ENCODE measurements around the gene COA6. TPM values are rescaled to one million over a fixed set of nuclear protein-coding genes. Genes with fewer than 3 reads are reported as not detected.

COA6 gene
- total and polyA plus RNA-seq, 4 experiments from 2014 or later, result 18.5 to 55.3 (median 37.0) TPM

- no peak for DNase-seq
- no peaks in the 10 kb centered on the region for H3K9me3 ChIP-seq (ENCODE audit: control insufficient read depth in 1 of 2, low read length in 2 of 2)
- Mint-ChIP-seq H3K9me3 (no peaks in the 10 kb centered on the region), H3K36me3 (peaks cover 4% of the 10 kb centered on the region in 2 donors), H3K27ac (peak overlapping the region; percentile 62 to 95 (median 89)), H3K27me3 (no peaks in the 10 kb centered on the region), H3K4me1 (peaks cover 38 to 58% (median 45%) of the 10 kb centered on the region in 4 donors), H3K4me3 (peak overlapping the region; percentile 51 to 91 (median 78))
- H3K36me3 ChIP-seq (ENCODE audit: insufficient read depth, low read length), result no peaks in the 10 kb centered on the region
- H3K27ac ChIP-seq (ENCODE audit: low read depth, low read length), result peak overlapping the region; percentile 38
- H3K4me3 ChIP-seq (ENCODE audit: low read length in 2 of 2), result peak overlapping the region in 1 of 2 donors; percentile 2
- intact Hi-C loops (cut with micrococcal nuclease), result no loop called here
- H3K27me3 ChIP-seq (ENCODE audit: insufficient read depth, low read length), result no peaks in the 10 kb centered on the region
- peaks cover 35% of the 10 kb centered on the region for H3K4me1 ChIP-seq (ENCODE audit: insufficient read depth, low read length)
- ChIA-PET POLR2A (ENCODE audit: partially characterized antibody) (interaction anchor here (10.1 kb wide), 1 partner anchor 28 kb away, joined by 101 read pairs; the partner anchor contains the start of gene COA6), CTCF (ENCODE audit: partially characterized antibody) (interaction anchor here (1.1 kb wide), 1 partner anchor 8 kb away, joined by 3 read pairs; no protein-coding TSS in a partner anchor)
Measured at GRCh38 chr1:234401658-234402057, 28.4 kb downstream of the COA6 start.

GRCh38 chr1:234402939-234403338 lies 29.7 kb downstream of the COA6 start:
- Mint-ChIP-seq H3K4me3 (peak overlapping the region in 5 of 8 donors; percentile 17 to 74 (median 45)), H3K36me3 (peaks cover 0 to 4% of the 10 kb centered on the region in 2 donors), H3K27ac (peak overlapping the region in 6 of 7 donors; percentile 17 to 76 (median 53)), H3K4me1 (peaks cover 36 to 63% (median 43%) of the 10 kb centered on the region in 4 donors), H3K9me3 (no peaks in the 10 kb centered on the region), H3K27me3 (no peaks in the 10 kb centered on the region)
- Histone ChIP-seq H3K4me1 (ENCODE audit: insufficient read depth, low read length) (peaks cover 39% of the 10 kb centered on the region), H3K4me3 (ENCODE audit: low read length in 2 of 2) (no peak overlapping the region), H3K27ac (ENCODE audit: low read depth, low read length) (no peak overlapping the region), H3K9me3 (ENCODE audit: control insufficient read depth in 1 of 2, low read length in 2 of 2) (no peaks in the 10 kb centered on the region), H3K36me3 (ENCODE audit: insufficient read depth, low read length) (no peaks in the 10 kb centered on the region), H3K27me3 (ENCODE audit: insufficient read depth, low read length) (no peaks in the 10 kb centered on the region)
- no peak for DNase-seq
- POLR2A ChIA-PET (ENCODE audit: partially characterized antibody), result interaction anchor here (0.9 to 10.1 kb wide), 2 partner anchors 17 to 30 kb away, joined by 3 to 101 read pairs; partner anchors contain the start of gene COA6
- intact Hi-C loops (cut with micrococcal nuclease), result no loop called here
- CTCF ChIA-PET (ENCODE audit: partially characterized antibody), result interaction anchor here (1.3 kb wide), 1 partner anchor 93 kb away, joined by 4 read pairs; no protein-coding TSS in a partner anchor

GRCh38 chr1:234405676-234406075 lies 32.4 kb downstream of the COA6 start:
- Mint-ChIP-seq H3K27ac (peak overlapping the region in 6 of 7 donors; percentile 1 to 81 (median 46)), H3K27me3 (no peaks in the 10 kb centered on the region), H3K4me1 (peaks cover 29 to 55% (median 39%) of the 10 kb centered on the region in 4 donors), H3K9me3 (no peaks in the 10 kb centered on the region), H3K4me3 (no peak overlapping the region), H3K36me3 (no peaks in the 10 kb centered on the region)
- ChIA-PET CTCF (ENCODE audit: partially characterized antibody) (interaction anchor here (1.7 to 8.4 kb wide), 3 partner anchors 12 to 80 kb away, joined by 7 to 91 read pairs (median 8); partner anchors contain the start of gene COA6), POLR2A (ENCODE audit: partially characterized antibody) (interaction anchor here (10.1 kb wide), 1 partner anchor 32 kb away, joined by 101 read pairs; the partner anchor contains the start of gene COA6)
- Histone ChIP-seq H3K9me3 (ENCODE audit: control insufficient read depth in 1 of 2, low read length in 2 of 2) (no peaks in the 10 kb centered on the region), H3K27ac (ENCODE audit: low read depth, low read length) (no peak overlapping the region), H3K4me1 (ENCODE audit: insufficient read depth, low read length) (peaks cover 36% of the 10 kb centered on the region), H3K36me3 (ENCODE audit: insufficient read depth, low read length) (no peaks in the 10 kb centered on the region), H3K4me3 (ENCODE audit: low read length in 2 of 2) (no peak overlapping the region), H3K27me3 (ENCODE audit: insufficient read depth, low read length) (no peaks in the 10 kb centered on the region)
- intact Hi-C loops (cut with micrococcal nuclease), result no loop called here
- DNase-seq, result no peak

GRCh38 chr1:234406871-234407270 lies 33.6 kb downstream of the COA6 start:
- peaks cover 18 to 43% (median 28%) of the 10 kb centered on the region in 4 donors for H3K4me1 Mint-ChIP-seq

GRCh38 chr1:234408757-234409156 lies 35.5 kb downstream of the COA6 start:
- peaks cover 0 to 2% (median 0%) of the 10 kb centered on the region in 8 donors for H3K9me3 Mint-ChIP-seq
- Histone ChIP-seq H3K36me3 (ENCODE audit: insufficient read depth, low read length) (no peaks in the 10 kb centered on the region), H3K9me3 (ENCODE audit: control insufficient read depth in 1 of 2, low read length in 2 of 2) (no peaks in the 10 kb centered on the region), H3K27ac (ENCODE audit: low read depth, low read length) (peak overlapping the region; percentile 62), H3K4me3 (ENCODE audit: low read length in 2 of 2) (peak overlapping the region in 1 of 2 donors; percentile 22), H3K27me3 (ENCODE audit: insufficient read depth, low read length) (no peaks in the 10 kb centered on the region), H3K4me1 (ENCODE audit: insufficient read depth, low read length) (peaks cover 18% of the 10 kb centered on the region)
- H3K27ac Mint-ChIP-seq, result peak overlapping the region; percentile 79 to 99 (median 96)
- POLR2A ChIA-PET (ENCODE audit: partially characterized antibody), result interaction anchor here (1.0 to 10.1 kb wide), 6 partner anchors 9 to 86 kb away, joined by 3 to 101 read pairs (median 5); partner anchors contain the start of gene COA6
- DNase-seq, result peak; percentile 62 to 83 (median 83)
- CTCF ChIA-PET (ENCODE audit: partially characterized antibody), result interaction anchor here (0.7 to 8.4 kb wide), 11 partner anchors 10 to 97 kb away, joined by 3 to 91 read pairs (median 5); partner anchors contain the start of gene COA6
- peaks cover 9 to 30% (median 17%) of the 10 kb centered on the region in 4 donors for H3K4me1 Mint-ChIP-seq
- H3K4me3 Mint-ChIP-seq, result peak overlapping the region; percentile 68 to 91 (median 83)
- H3K36me3 Mint-ChIP-seq, result peaks cover 8 to 13% of the 10 kb centered on the region in 2 donors
- H3K27me3 Mint-ChIP-seq, result no peaks in the 10 kb centered on the region
- intact Hi-C loops (cut with micrococcal nuclease), result loop anchor here (1.0 kb wide), 5 partner anchors 8 to 85 kb away; partner anchors contain the start of gene COA6

More at GRCh38 chr1:234406871-234407270, 33.6 kb downstream of the COA6 start:
- peak overlapping the region; percentile 6 to 90 (median 59) for H3K27ac Mint-ChIP-seq
- H3K4me3 Mint-ChIP-seq, result no peak overlapping the region
- peaks cover 0 to 2% (median 0%) of the 10 kb centered on the region in 8 donors for H3K9me3 Mint-ChIP-seq
- peaks cover 24% of the 10 kb centered on the region for H3K4me1 ChIP-seq (ENCODE audit: insufficient read depth, low read length)
- no peak for DNase-seq
- H3K27me3 ChIP-seq (ENCODE audit: insufficient read depth, low read length), result no peaks in the 10 kb centered on the region
- H3K27me3 Mint-ChIP-seq, result no peaks in the 10 kb centered on the region
- H3K9me3 ChIP-seq (ENCODE audit: control insufficient read depth in 1 of 2, low read length in 2 of 2), result no peaks in the 10 kb centered on the region
- intact Hi-C loops (cut with micrococcal nuclease), result no loop called here
- H3K4me3 ChIP-seq (ENCODE audit: low read length in 2 of 2), result no peak overlapping the region
- H3K27ac ChIP-seq (ENCODE audit: low read depth, low read length), result no peak overlapping the region
- ChIA-PET POLR2A (ENCODE audit: partially characterized antibody) (interaction anchor here (1.4 to 10.1 kb wide), 2 partner anchors 8 to 34 kb away, joined by 6 to 101 read pairs; partner anchors contain the start of gene COA6), CTCF (ENCODE audit: partially characterized antibody) (interaction anchor here (1.0 to 8.4 kb wide), 3 partner anchors 13 to 97 kb away, joined by 3 to 91 read pairs (median 8); no protein-coding TSS in a partner anchor)
- H3K36me3 ChIP-seq (ENCODE audit: insufficient read depth, low read length), result no peaks in the 10 kb centered on the region
- H3K36me3 Mint-ChIP-seq, result peaks cover 2 to 7% of the 10 kb centered on the region in 2 donors

DNA sequence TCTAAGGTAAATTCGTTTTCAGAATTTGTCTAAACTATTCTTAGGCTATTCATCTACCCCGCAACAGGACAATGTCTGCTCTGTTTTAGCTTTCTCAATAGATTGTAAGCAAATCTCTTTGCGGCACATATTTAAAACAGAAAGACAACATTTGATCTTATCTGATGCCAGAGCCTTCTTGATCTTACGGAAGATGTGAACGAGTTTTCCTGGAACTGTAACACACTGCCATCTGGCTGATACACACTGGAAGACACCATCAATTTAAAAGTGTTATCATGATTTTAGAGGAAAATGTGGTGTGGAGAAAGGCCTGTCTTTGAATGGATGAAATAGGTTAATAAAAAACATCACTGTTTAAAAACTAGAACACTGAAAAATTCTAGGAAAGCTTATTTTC lies 36.1 kb downstream of the COA6 start:
- H3K4me1 Mint-ChIP-seq, result peaks cover 9 to 30% (median 17%) of the 10 kb centered on the region in 4 donors
- peak overlapping the region in 1 of 2 donors; percentile 22 for H3K4me3 ChIP-seq (ENCODE audit: low read length in 2 of 2)
- no peaks in the 10 kb centered on the region for H3K9me3 ChIP-seq (ENCODE audit: control insufficient read depth in 1 of 2, low read length in 2 of 2)
- peak; percentile 48 to 74 (median 65) for DNase-seq
- no peaks in the 10 kb centered on the region for H3K27me3 ChIP-seq (ENCODE audit: insufficient read depth, low read length)
- ChIA-PET POLR2A (ENCODE audit: partially characterized antibody) (interaction anchor here (0.8 to 10.1 kb wide), 9 partner anchors 9 to 86 kb away, joined by 3 to 101 read pairs (median 4); partner anchors contain the start of genes COA6 and TARBP1), CTCF (ENCODE audit: partially characterized antibody) (interaction anchor here (0.8 to 8.4 kb wide), 12 partner anchors 11 to 98 kb away, joined by 3 to 91 read pairs (median 5); partner anchors contain the start of gene COA6)
- no peaks in the 10 kb centered on the region for H3K36me3 ChIP-seq (ENCODE audit: insufficient read depth, low read length)
- H3K9me3 Mint-ChIP-seq, result peaks cover 0 to 2% (median 0%) of the 10 kb centered on the region in 8 donors
- H3K27me3 Mint-ChIP-seq, result no peaks in the 10 kb centered on the region
- intact Hi-C loops (cut with micrococcal nuclease), result loop anchor here (1.0 kb wide), 4 partner anchors 16 to 86 kb away; partner anchors contain the start of gene COA6
- H3K4me3 Mint-ChIP-seq, result peak overlapping the region; percentile 68 to 91 (median 83)
- H3K36me3 Mint-ChIP-seq, result peaks cover 8 to 15% of the 10 kb centered on the region in 2 donors
- H3K27ac Mint-ChIP-seq, result peak overlapping the region; percentile 79 to 99 (median 96)
- peak overlapping the region; percentile 62 for H3K27ac ChIP-seq (ENCODE audit: low read depth, low read length)
- H3K4me1 ChIP-seq (ENCODE audit: insufficient read depth, low read length), result peaks cover 18% of the 10 kb centered on the region

GRCh38 chr1:234412830-234413229 lies 39.6 kb downstream of the COA6 start:
- Mint-ChIP-seq H3K27ac (peak overlapping the region in 2 of 7 donors; percentile 19 to 43), H3K27me3 (no peaks in the 10 kb centered on the region), H3K36me3 (peaks cover 27 to 36% of the 10 kb centered on the region in 2 donors), H3K9me3 (peaks cover 0 to 2% (median 0%) of the 10 kb centered on the region in 8 donors), H3K4me3 (no peak overlapping the region), H3K4me1 (peaks cover 8 to 18% (median 14%) of the 10 kb centered on the region in 4 donors)
- Histone ChIP-seq H3K9me3 (ENCODE audit: control insufficient read depth in 1 of 2, low read length in 2 of 2) (no peaks in the 10 kb centered on the region), H3K4me1 (ENCODE audit: insufficient read depth, low read length) (peaks cover 14% of the 10 kb centered on the region), H3K4me3 (ENCODE audit: low read length in 2 of 2) (no peak overlapping the region), H3K27me3 (ENCODE audit: insufficient read depth, low read length) (no peaks in the 10 kb centered on the region), H3K36me3 (ENCODE audit: insufficient read depth, low read length) (no peaks in the 10 kb centered on the region), H3K27ac (ENCODE audit: low read depth, low read length) (no peak overlapping the region)
- intact Hi-C loops (cut with micrococcal nuclease), result no loop called here
- ChIA-PET CTCF (ENCODE audit: partially characterized antibody) (interaction anchor here (1.0 to 1.5 kb wide), 2 partner anchors 90 to 103 kb away, joined by 5 read pairs; no protein-coding TSS in a partner anchor), POLR2A (ENCODE audit: partially characterized antibody) (no interaction called here)
- DNase-seq, result no peak
